Measurements from ENCODE around the gene PDE11A. TPM values are rescaled to one million over a fixed set of nuclear protein-coding genes. Genes with fewer than 3 reads are reported as not detected.

PDE11A gene
- total RNA-seq, 6 experiments from 2014 or later = 1.2 to 9.4 (median 6.3) TPM

- ATAC-seq (peak in 1 of 4 donors; percentile 60), DNase-seq (no peak)
- no peaks in the 10 kb centered on the region for H3K36me3 ChIP-seq
- H3K27ac ChIP-seq = no peak overlapping the region
- no peaks in the 10 kb centered on the region for H3K27me3 ChIP-seq
- H3K4me3 ChIP-seq = no peak overlapping the region
- TF ChIP-seq POLR2A (IDR thresholded peaks at IDR 0.05) = no peak
- TF ChIP-seq, protein P1, sequence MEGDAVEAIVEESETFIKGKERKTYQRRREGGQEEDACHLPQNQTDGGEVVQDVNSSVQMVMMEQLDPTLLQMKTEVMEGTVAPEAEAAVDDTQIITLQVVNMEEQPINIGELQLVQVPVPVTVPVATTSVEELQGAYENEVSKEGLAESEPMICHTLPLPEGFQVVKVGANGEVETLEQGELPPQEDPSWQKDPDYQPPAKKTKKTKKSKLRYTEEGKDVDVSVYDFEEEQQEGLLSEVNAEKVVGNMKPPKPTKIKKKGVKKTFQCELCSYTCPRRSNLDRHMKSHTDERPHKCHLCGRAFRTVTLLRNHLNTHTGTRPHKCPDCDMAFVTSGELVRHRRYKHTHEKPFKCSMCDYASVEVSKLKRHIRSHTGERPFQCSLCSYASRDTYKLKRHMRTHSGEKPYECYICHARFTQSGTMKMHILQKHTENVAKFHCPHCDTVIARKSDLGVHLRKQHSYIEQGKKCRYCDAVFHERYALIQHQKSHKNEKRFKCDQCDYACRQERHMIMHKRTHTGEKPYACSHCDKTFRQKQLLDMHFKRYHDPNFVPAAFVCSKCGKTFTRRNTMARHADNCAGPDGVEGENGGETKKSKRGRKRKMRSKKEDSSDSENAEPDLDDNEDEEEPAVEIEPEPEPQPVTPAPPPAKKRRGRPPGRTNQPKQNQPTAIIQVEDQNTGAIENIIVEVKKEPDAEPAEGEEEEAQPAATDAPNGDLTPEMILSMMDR (IDR thresholded peaks at IDR 0.05) = no peak
- H3K4me1 ChIP-seq = peaks cover 0 to 3% (median 0%) of the 10 kb centered on the region in 4 donors
- intact Hi-C loops (cut with DNase I) = no loop called here
- no peaks in the 10 kb centered on the region for H3K9me3 ChIP-seq
- WGBS (ENCODE audit: insufficient coverage, low coverage, low lambda C conversion rate, missing lambda C conversion rate) = 52% methylated on average over 4 of the region's 4 CpGs
Observed at GRCh38 chr2:177622521-177622920, 450.1 kb downstream of the PDE11A start.

GRCh38 chr2:177619986-177620385, 452.6 kb downstream of the PDE11A start:
- 80% methylated on average over 2 of the region's 2 CpGs for WGBS (ENCODE audit: insufficient coverage, low coverage, low lambda C conversion rate, missing lambda C conversion rate)
- TF ChIP-seq, protein P1 (IDR thresholded peaks at IDR 0.05) = no peak

DNA sequence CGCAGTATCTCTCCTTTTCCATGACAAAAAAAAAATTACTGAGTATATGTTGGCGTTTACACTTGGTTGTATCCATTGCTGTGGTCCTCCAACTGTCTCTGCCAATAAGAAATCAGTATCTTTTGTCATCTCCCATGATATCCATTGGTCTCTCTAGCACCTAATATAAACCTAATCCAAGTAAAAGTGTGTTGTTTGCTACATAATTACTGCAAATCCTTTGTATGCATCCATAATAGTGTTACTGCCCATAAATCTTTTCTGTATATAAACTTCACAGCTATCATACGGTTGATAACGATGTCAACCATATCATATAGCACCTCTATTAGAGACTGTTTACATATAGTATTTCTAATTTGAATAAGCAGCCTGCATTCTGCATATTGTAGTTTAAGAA, 453.1 kb downstream of the PDE11A start:
- peak overlapping the region in 2 of 3 donors; percentile 60 to 87 for H3K4me3 ChIP-seq
- no peak for ATAC-seq

More at GRCh38 chr2:177619986-177620385, 452.6 kb downstream of the PDE11A start:
- no peaks in the 10 kb centered on the region for H3K27me3 ChIP-seq
- no peaks in the 10 kb centered on the region for H3K36me3 ChIP-seq
- no peak overlapping the region for H3K4me3 ChIP-seq
- H3K27ac ChIP-seq = no peak overlapping the region
- no peaks in the 10 kb centered on the region for H3K9me3 ChIP-seq
- intact Hi-C loops (cut with DNase I) = no loop called here
- H3K4me1 ChIP-seq = peaks cover 0 to 3% (median 0%) of the 10 kb centered on the region in 4 donors
- ATAC-seq = no peak
- no peak for DNase-seq

DNA sequence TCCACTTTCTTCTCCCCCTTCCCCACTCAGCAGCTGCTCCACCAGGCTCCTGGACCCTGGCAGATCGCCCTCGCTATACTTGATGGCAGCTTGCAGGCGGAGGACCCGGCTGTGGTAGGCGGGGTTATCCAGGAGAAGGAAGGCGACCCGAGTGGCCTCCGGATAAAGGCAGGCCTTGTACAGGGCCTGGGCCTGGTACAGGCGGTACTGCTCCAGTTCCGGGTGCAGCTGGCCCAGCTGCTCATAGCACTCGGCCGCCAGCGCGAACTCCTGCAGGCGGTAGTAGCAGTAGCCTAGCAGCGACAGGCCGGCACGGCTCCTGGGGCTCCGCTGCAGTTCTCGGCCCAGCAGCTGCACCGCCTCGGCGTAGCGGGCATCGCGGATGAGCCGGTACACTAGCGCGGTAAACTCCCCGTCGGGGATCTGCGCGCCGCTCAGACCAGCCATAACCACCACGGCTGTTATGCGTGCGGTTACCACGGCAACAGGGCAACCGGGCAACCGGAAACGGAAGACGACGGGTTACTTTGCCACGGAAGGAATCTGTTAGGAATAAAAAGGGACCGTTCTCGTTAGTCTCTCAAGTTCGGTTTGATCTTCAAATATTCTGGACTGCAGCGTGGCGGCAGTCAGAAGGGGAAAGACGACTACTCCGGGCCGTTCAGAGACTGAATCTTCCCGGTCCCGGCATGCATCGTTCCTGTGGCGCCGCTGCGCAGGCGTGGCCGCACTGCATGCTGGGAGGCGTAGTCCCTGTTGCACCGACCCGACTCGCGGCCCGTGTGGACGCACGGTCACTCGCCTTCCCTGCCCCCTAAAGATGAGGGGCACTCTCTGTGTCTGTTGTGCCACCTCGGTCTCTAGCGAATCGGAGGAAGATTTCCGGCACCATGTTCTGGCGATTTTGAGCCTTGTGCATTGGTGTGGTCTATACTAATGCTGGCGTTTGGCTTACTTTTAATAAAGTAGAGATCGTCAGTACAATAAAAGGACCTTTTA, 454.0 kb downstream of the PDE11A start:
- Histone ChIP-seq H3K36me3 (no peaks in the 10 kb centered on the region), H3K27me3 (no peaks in the 10 kb centered on the region), H3K4me3 (peak overlapping the region; percentile 60 to 87 (median 63)), H3K4me1 (peaks cover 0 to 3% (median 0%) of the 10 kb centered on the region in 4 donors), H3K9me3 (no peaks in the 10 kb centered on the region), H3K27ac (peak overlapping the region; percentile 73 to 96 (median 96))
- peak; percentile 96 to 98 (median 98) for ATAC-seq
- TF ChIP-seq, protein P1 (IDR thresholded peaks at IDR 0.05) = no peak
- TF ChIP-seq POLR2A (IDR thresholded peaks at IDR 0.05) = no peak
- peak; percentile 94 to 96 (median 95) for DNase-seq
- WGBS (ENCODE audit: insufficient coverage, low coverage, low lambda C conversion rate, missing lambda C conversion rate) = 2% methylated on average over 31 of the region's 76 CpGs
- intact Hi-C loops (cut with DNase I) = no loop called here

More for the DNA sequence above, 453.1 kb downstream of the PDE11A start:
- intact Hi-C loops (cut with DNase I) = no loop called here
- DNase-seq = no peak
- Histone ChIP-seq H3K27me3 (no peaks in the 10 kb centered on the region), H3K4me1 (peaks cover 0 to 3% (median 0%) of the 10 kb centered on the region in 4 donors), H3K27ac (no peak overlapping the region), H3K36me3 (no peaks in the 10 kb centered on the region), H3K9me3 (no peaks in the 10 kb centered on the region)
- WGBS (ENCODE audit: insufficient coverage, low coverage, low lambda C conversion rate, missing lambda C conversion rate) = 76% methylated on average over 4 of the region's 4 CpGs
- TF ChIP-seq POLR2A (IDR thresholded peaks at IDR 0.05) = no peak
- TF ChIP-seq, protein P1 (IDR thresholded peaks at IDR 0.05) = no peak
